H9 (cell line): ENCODE measurements around the gene CDK16. TPM values are rescaled to one million over a fixed set of nuclear protein-coding genes. Genes with fewer than 3 reads are reported as not detected.

Source experiments
- DNase-seq: peaks from one replicate; pipeline ENCODE4 v3.0.0-alpha.2; 2017
- H2AFZ ChIP-seq: one replicate; pipeline ENCODE4 v1.6.1; 2013; ENCODE audit warnings: mild to moderate bottlenecking, low read length, control low read depth, moderate library complexity
- H2AK5ac ChIP-seq: 2 replicates; pipeline ENCODE4 v1.6.1; 2013; ENCODE audit warnings: low read length, control low read depth, mixed read lengths; ENCODE audit not compliant: insufficient read length
- H2BK120ac ChIP-seq: one replicate; pipeline ENCODE4 v1.6.1; 2013; ENCODE audit warnings: low read depth, mild to moderate bottlenecking, low read length, control low read depth, inconsistent platforms; ENCODE audit not compliant: poor library complexity, severe bottlenecking
- H2BK12ac ChIP-seq: 2 replicates; pipeline ENCODE4 v1.6.1; 2013; ENCODE audit warnings: low read length, control low read depth, mixed read lengths, low read depth; ENCODE audit not compliant: insufficient read length
- H2BK15ac ChIP-seq: 2 replicates; pipeline ENCODE4 v1.6.1; 2013; ENCODE audit warnings: low read depth, low read length, control low read depth
- H2BK20ac ChIP-seq: one replicate; pipeline ENCODE4 v1.6.1; 2013; ENCODE audit warnings: low read depth, mild to moderate bottlenecking, low read length, control low read depth, inconsistent platforms; ENCODE audit not compliant: poor library complexity, severe bottlenecking
- H2BK5ac ChIP-seq: 2 replicates; pipeline ENCODE4 v1.6.1; 2013; ENCODE audit warnings: low read length, control low read depth, mixed read lengths; ENCODE audit not compliant: insufficient read length
- H3K14ac ChIP-seq: 2 replicates; pipeline ENCODE4 v1.6.1; 2013; ENCODE audit warnings: low read length, control low read depth; ENCODE audit not compliant: insufficient read depth
- H3K18ac ChIP-seq: 2 replicates; pipeline ENCODE4 v1.6.1; 2013; ENCODE audit warnings: low read depth, mild to moderate bottlenecking, mixed read lengths, low read length, control low read depth; ENCODE audit not compliant: insufficient read length
- H3K23ac ChIP-seq: 2 replicates; pipeline ENCODE4 v1.6.1; 2013; ENCODE audit warnings: low read length, control low read depth, mixed read lengths, low read depth; ENCODE audit not compliant: insufficient read length
- H3K23me2 ChIP-seq: 2 replicates; pipeline ENCODE4 v1.6.1; 2013; ENCODE audit warnings: low read depth, mild to moderate bottlenecking, mixed read lengths, low read length, control low read depth; ENCODE audit not compliant: insufficient read length, poor library complexity, severe bottlenecking
- H3K27ac ChIP-seq: 2 replicates; pipeline ENCODE4 v1.5.1; 2013; ENCODE audit warnings: low read length, control low read depth, mixed read lengths, low read depth; ENCODE audit not compliant: insufficient read length
- H3K27me3 ChIP-seq: 2 replicates; pipeline ENCODE4 v1.6.1; 2013; ENCODE audit warnings: low read length, control low read depth, inconsistent platforms; ENCODE audit not compliant: insufficient read depth
- H3K4ac ChIP-seq: 2 replicates; pipeline ENCODE4 v1.6.1; 2013; ENCODE audit warnings: low read depth, mild to moderate bottlenecking, control low read depth, inconsistent platforms, low read length, moderate library complexity
- H3K4me1 ChIP-seq: 2 replicates; pipeline ENCODE4 v1.6.1; 2013; ENCODE audit warnings: low read length, control low read depth, inconsistent platforms; ENCODE audit not compliant: insufficient read depth
- H3K4me2 ChIP-seq: 2 replicates; pipeline ENCODE4 v1.6.1; 2013; ENCODE audit warnings: low read length, control low read depth, mixed read lengths; ENCODE audit not compliant: insufficient read length, insufficient read depth
- H3K56ac ChIP-seq: 2 replicates; pipeline ENCODE4 v1.6.1; 2013; ENCODE audit warnings: low read depth, mild to moderate bottlenecking, mixed read lengths, low read length, control low read depth; ENCODE audit not compliant: insufficient read length
- H3K79me1 ChIP-seq: 2 replicates; pipeline ENCODE4 v1.6.1; 2013; ENCODE audit warnings: low read depth, mild to moderate bottlenecking, moderate library complexity, low read length, control low read depth, inconsistent platforms; ENCODE audit not compliant: insufficient read depth, poor library complexity, severe bottlenecking
- H3K79me2 ChIP-seq: 2 replicates; pipeline ENCODE4 v1.6.1; 2013; ENCODE audit warnings: low read length, control low read depth, inconsistent platforms; ENCODE audit not compliant: insufficient read depth
- H3K9ac ChIP-seq: 2 replicates; pipeline ENCODE4 v1.6.1; 2013; ENCODE audit warnings: low read length, control low read depth, mixed read lengths; ENCODE audit not compliant: insufficient read length; ENCODE audit errors: extremely low read depth
- H3K9me3 ChIP-seq: one replicate; pipeline ENCODE4 v1.6.1; 2013; ENCODE audit warnings: low read depth, low read length, inconsistent platforms; ENCODE audit not compliant: control insufficient read depth
- H3T11ph ChIP-seq: one replicate; pipeline ENCODE4 v1.6.1; 2013; ENCODE audit warnings: mild to moderate bottlenecking, low read length, control low read depth, inconsistent platforms
- H4K20me1 ChIP-seq: one replicate; pipeline ENCODE4 v1.6.1; 2013; ENCODE audit not compliant: control insufficient read depth, insufficient read length, insufficient read depth
- H4K5ac ChIP-seq: 2 replicates; pipeline ENCODE4 v1.6.1; 2013; ENCODE audit warnings: low read depth, mild to moderate bottlenecking, mixed read lengths, low read length, control low read depth; ENCODE audit not compliant: insufficient read length
- H4K8ac ChIP-seq: replicated peaks from 2 replicates; pipeline ENCODE4 v1.6.1; 2013; ENCODE audit warnings: low read length, control low read depth, mixed read lengths, low read depth; ENCODE audit not compliant: insufficient read length
- H4K91ac ChIP-seq: 2 replicates; pipeline ENCODE4 v1.6.1; 2013; ENCODE audit warnings: low read depth, mild to moderate bottlenecking, moderate library complexity, mixed read lengths, low read length, control low read depth; ENCODE audit not compliant: insufficient read length
- H3K27ac Mint-ChIP-seq, 3 experiments: 2 replicates in 2 of 3; 3 replicates in 1 of 3; pipeline ENCODE4 v1.8.0; 2020 to 2021; ENCODE audit warnings: mixed read lengths in 3 of 3, mild to moderate bottlenecking in 1 of 3, moderate library complexity in 1 of 3
- H3K27me3 Mint-ChIP-seq: 2 replicates; pipeline ENCODE4 v1.8.0; 2021; ENCODE audit warnings: low read depth, mild to moderate bottlenecking, moderate library complexity, mixed read lengths
- H3K36me3 Mint-ChIP-seq, 3 experiments: 2 replicates in 2 of 3; 3 replicates in 1 of 3; pipeline ENCODE4 v1.8.0; 2020 to 2021; ENCODE audit warnings: low read depth in 3 of 3, mixed read lengths in 3 of 3; ENCODE audit not compliant: insufficient read depth in 1 of 3
- H3K4me1 Mint-ChIP-seq, 2 experiments: 2 replicates each; pipeline ENCODE4 v1.8.0; 2020; ENCODE audit warnings: mixed read lengths in 2 of 2
- H3K4me3 Mint-ChIP-seq, 2 experiments: 2 replicates in 1 of 2; 3 replicates in 1 of 2; pipeline ENCODE4 v1.8.0; 2020 to 2021; ENCODE audit warnings: mild to moderate bottlenecking in 2 of 2, mixed read lengths in 2 of 2, moderate library complexity in 1 of 2
- H3K9me3 Mint-ChIP-seq, 2 experiments: 2 replicates in 1 of 2; 3 replicates in 1 of 2; pipeline ENCODE4 v1.8.0; 2020; ENCODE audit warnings: mild to moderate bottlenecking in 2 of 2, mixed read lengths in 2 of 2, moderate library complexity in 1 of 2
- WGBS: extraction: QIAGEN DNeasy Blood & Tissue Kit; methylation state at CpG from one replicate; pipeline ENCODE4 v1.1.7; 2013; ENCODE audit warnings: missing lambda C conversion rate, low lambda C conversion rate, mixed read lengths; ENCODE audit not compliant: insufficient read length; ENCODE audit errors: extremely low coverage; 5-methylcytosine and 5-hydroxymethylcytosine counted together
- total RNA-seq: library from RNA; stranded (reverse); gene quantifications from 2 replicates; pipeline ENCODE4 v1.2.1, GENCODE V29; 2021
- TF ChIP-seq, protein P1 (sequence below): fragments of 200-600 bp; sonication (generic); conservative IDR thresholded peaks from 3 replicates; pipeline ENCODE4 v1.8.0; 2021; ENCODE audit warnings: antibody characterized with exemption, mild to moderate bottlenecking

CDK16 gene
- total RNA-seq, 1 experiment from 2014 or later = 226 TPM

GRCh38 chrX:47210661-47211425 lies 7.6 kb upstream of the CDK16 start:
- Histone ChIP-seq H3K9me3 (no peaks in the 10 kb centered on the region), H2AFZ (no peak overlapping the region), H3K23me2 (no peaks in the 10 kb centered on the region), H2BK15ac (no peak overlapping the region), H3K4me2 (no peak overlapping the region), H4K20me1 (no peaks in the 10 kb centered on the region), H2BK12ac (no peak overlapping the region), H3K4ac (no peak overlapping the region), H3K18ac (no peak overlapping the region), H4K8ac (no peak overlapping the region), H3K27ac (no peak overlapping the region), H2BK5ac (no peak overlapping the region), H3K79me2 (no peaks in the 10 kb centered on the region), H4K5ac (no peak overlapping the region), H3K56ac (no peak overlapping the region), H3K14ac (no peak overlapping the region), H3K4me1 (no peaks in the 10 kb centered on the region), H2BK120ac (no peak overlapping the region), H3K23ac (no peak overlapping the region), H3T11ph (no peak overlapping the region), H2BK20ac (no peak overlapping the region), H3K79me1 (no peaks in the 10 kb centered on the region), H3K9ac (no peak overlapping the region), H2AK5ac (no peak overlapping the region), H4K91ac (no peak overlapping the region), H3K27me3 (no peaks in the 10 kb centered on the region)
- Mint-ChIP-seq H3K27ac (peak overlapping the region in 1 of 3 experiments; percentile 29; a peak in 2 of 7 replicates), H3K4me1 (peaks cover under 1 to 1% of the 10 kb centered on the region in 2 experiments; a peak in 3 of 4 replicates), H3K9me3 (no peaks in the 10 kb centered on the region; a peak in 1 of 5 replicates), H3K4me3 (no peak overlapping the region), H3K27me3 (no peaks in the 10 kb centered on the region), H3K36me3 (peaks cover 77 to 100% (median 100%) of the 10 kb centered on the region in 3 experiments)
- DNase-seq = no peak
- no CpG with 5 or more reads among the region's 15 CpGs for WGBS
- TF ChIP-seq, protein P1, sequence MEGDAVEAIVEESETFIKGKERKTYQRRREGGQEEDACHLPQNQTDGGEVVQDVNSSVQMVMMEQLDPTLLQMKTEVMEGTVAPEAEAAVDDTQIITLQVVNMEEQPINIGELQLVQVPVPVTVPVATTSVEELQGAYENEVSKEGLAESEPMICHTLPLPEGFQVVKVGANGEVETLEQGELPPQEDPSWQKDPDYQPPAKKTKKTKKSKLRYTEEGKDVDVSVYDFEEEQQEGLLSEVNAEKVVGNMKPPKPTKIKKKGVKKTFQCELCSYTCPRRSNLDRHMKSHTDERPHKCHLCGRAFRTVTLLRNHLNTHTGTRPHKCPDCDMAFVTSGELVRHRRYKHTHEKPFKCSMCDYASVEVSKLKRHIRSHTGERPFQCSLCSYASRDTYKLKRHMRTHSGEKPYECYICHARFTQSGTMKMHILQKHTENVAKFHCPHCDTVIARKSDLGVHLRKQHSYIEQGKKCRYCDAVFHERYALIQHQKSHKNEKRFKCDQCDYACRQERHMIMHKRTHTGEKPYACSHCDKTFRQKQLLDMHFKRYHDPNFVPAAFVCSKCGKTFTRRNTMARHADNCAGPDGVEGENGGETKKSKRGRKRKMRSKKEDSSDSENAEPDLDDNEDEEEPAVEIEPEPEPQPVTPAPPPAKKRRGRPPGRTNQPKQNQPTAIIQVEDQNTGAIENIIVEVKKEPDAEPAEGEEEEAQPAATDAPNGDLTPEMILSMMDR = no peak
